ENCODE results near the gene GJD3. TPM values are rescaled to one million over a fixed set of nuclear protein-coding genes. Genes with fewer than 3 reads are reported as not detected.

GJD3 gene
- total and polyA plus RNA-seq, 2 experiments from 2014 or later = 0.48 to 4.6 TPM

DNA sequence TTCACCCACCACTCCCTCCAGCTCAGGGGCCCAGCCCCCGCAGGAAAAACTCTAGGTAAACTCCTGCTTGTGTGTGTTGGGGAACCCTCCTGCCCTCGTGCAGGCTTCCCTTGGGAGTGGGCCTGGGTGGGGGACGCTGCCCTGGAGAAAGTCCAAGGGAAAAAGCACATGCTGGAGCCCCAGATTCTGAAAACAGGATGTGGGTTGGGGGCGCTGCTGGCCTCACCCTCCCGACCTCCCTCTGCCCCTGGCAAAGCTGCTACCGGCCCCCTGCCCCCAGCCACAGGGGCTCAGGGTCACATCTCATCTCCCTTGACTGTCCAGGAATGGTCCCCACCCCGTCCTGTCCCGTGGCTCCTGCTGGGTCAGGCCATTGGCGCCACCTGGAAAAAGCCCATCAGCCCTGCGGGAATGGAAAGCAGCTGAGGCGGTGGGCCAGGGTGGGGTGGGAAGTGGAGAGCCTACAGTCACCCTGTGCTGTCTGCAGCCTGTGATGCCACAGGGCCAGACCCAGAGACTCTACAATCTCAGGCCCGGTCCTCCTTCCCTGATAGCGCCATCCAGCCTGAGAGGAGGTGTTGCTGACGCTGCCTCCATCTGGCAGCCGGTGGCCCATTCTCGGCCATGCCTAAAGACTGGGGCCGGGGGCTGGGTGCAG, 2.5 kb upstream of the GJD3 start:
- peaks cover 17% of the 10 kb centered on the region for H3K27me3 ChIP-seq
- no peaks in the 10 kb centered on the region for H3K9me3 ChIP-seq (ENCODE audit: low read depth)
- no peak for DNase-seq (ENCODE audit: low read depth in 1 of 2, low spot score in 1 of 2)
- H3K27ac ChIP-seq = no peak overlapping the region
- H3K36me3 ChIP-seq = no peaks in the 10 kb centered on the region
- no peaks in the 10 kb centered on the region for H3K4me1 ChIP-seq (ENCODE audit: low read depth)
- no peak overlapping the region for H3K4me3 ChIP-seq
- TF ChIP-seq, protein P1, sequence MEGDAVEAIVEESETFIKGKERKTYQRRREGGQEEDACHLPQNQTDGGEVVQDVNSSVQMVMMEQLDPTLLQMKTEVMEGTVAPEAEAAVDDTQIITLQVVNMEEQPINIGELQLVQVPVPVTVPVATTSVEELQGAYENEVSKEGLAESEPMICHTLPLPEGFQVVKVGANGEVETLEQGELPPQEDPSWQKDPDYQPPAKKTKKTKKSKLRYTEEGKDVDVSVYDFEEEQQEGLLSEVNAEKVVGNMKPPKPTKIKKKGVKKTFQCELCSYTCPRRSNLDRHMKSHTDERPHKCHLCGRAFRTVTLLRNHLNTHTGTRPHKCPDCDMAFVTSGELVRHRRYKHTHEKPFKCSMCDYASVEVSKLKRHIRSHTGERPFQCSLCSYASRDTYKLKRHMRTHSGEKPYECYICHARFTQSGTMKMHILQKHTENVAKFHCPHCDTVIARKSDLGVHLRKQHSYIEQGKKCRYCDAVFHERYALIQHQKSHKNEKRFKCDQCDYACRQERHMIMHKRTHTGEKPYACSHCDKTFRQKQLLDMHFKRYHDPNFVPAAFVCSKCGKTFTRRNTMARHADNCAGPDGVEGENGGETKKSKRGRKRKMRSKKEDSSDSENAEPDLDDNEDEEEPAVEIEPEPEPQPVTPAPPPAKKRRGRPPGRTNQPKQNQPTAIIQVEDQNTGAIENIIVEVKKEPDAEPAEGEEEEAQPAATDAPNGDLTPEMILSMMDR (IDR thresholded peaks at IDR 0.05; ENCODE audit: low read depth, low read length) = no peak

DNA sequence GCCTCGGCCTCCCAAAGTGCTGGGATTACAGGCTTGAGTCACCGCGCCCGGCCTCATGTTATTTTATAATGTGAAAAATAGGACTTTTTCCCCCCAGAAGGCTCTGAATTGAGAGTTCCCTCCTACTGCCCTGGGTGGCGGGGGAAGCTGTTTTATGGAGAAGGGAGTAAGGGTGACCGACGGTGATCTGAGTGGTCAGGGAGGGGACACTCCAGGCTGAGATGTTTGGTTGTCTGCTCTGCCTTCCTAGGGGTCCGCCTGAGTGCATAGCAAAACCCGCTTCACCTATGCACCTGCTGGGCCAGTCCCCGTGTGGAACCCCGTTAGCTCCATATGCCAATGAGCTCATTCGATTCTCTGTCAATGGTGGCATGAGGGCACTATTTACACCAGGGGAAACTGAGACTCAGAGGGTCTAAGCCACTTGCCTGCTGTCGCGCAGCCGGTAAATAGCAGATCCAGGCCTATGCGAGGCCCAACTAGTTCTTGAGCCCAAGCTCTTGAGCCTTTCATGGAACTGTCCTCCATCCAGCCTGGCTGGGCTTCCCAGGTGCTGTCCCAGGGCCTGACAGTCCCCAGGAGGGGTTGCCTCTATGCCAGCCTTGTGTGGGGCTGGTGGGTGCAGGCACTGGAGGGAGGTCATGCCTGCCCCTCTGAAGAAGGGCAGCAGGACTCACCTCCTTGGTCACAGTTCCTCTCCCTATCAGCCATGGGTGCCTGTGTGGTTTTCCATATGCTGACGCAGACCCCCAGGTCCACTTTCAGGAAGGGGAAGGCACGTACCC, 1.7 kb upstream of the GJD3 start:
- H3K9me3 ChIP-seq (ENCODE audit: low read depth) = no peaks in the 10 kb centered on the region
- TF ChIP-seq, protein P1 (IDR thresholded peaks at IDR 0.05; ENCODE audit: low read depth, low read length) = no peak
- DNase-seq (ENCODE audit: low read depth in 1 of 2, low spot score in 1 of 2) = no peak
- no peaks in the 10 kb centered on the region for H3K36me3 ChIP-seq
- H3K27me3 ChIP-seq = peaks cover 20% of the 10 kb centered on the region
- H3K27ac ChIP-seq = no peak overlapping the region
- no peak overlapping the region for H3K4me3 ChIP-seq
- no peaks in the 10 kb centered on the region for H3K4me1 ChIP-seq (ENCODE audit: low read depth)

GRCh38 chr17:40364906-40365305, 369 bp upstream of the GJD3 start:
- no peaks in the 10 kb centered on the region for H3K9me3 ChIP-seq (ENCODE audit: low read depth)
- TF ChIP-seq, protein P1 (IDR thresholded peaks at IDR 0.05; ENCODE audit: low read depth, low read length) = no peak
- H3K4me1 ChIP-seq (ENCODE audit: low read depth) = no peaks in the 10 kb centered on the region
- DNase-seq (ENCODE audit: low read depth in 1 of 2, low spot score in 1 of 2) = no peak
- peaks cover 26% of the 10 kb centered on the region for H3K27me3 ChIP-seq
- no peaks in the 10 kb centered on the region for H3K36me3 ChIP-seq
- H3K4me3 ChIP-seq = no peak overlapping the region
- no peak overlapping the region for H3K27ac ChIP-seq

- peaks cover 27% of the 10 kb centered on the region for H3K27me3 ChIP-seq
- TF ChIP-seq, protein P1 (IDR thresholded peaks at IDR 0.05; ENCODE audit: low read depth, low read length) = no peak
- no peaks in the 10 kb centered on the region for H3K4me1 ChIP-seq (ENCODE audit: low read depth)
- no peak overlapping the region for H3K27ac ChIP-seq
- peak overlapping the region; percentile 51 for H3K4me3 ChIP-seq
- H3K36me3 ChIP-seq = no peaks in the 10 kb centered on the region
- H3K9me3 ChIP-seq (ENCODE audit: low read depth) = no peaks in the 10 kb centered on the region
- DNase-seq (ENCODE audit: low read depth in 1 of 2, low spot score in 1 of 2) = peak; percentile 54 to 58
These were observed 1.3 kb downstream of the GJD3 start for GRCh38 chr17:40363111-40363827.

GRCh38 chr17:40362696-40363110, 1.8 kb downstream of the GJD3 start:
- Histone ChIP-seq H3K27ac (no peak overlapping the region), H3K9me3 (ENCODE audit: low read depth) (no peaks in the 10 kb centered on the region), H3K4me3 (peak overlapping the region; percentile 51), H3K27me3 (peaks cover 27% of the 10 kb centered on the region), H3K4me1 (ENCODE audit: low read depth) (no peaks in the 10 kb centered on the region), H3K36me3 (no peaks in the 10 kb centered on the region)
- DNase-seq (ENCODE audit: low read depth in 1 of 2, low spot score in 1 of 2) = peak; percentile 80 to 89
- TF ChIP-seq, protein P1 (IDR thresholded peaks at IDR 0.05; ENCODE audit: low read depth, low read length) = peak; percentile 75
